Measurements from ENCODE around the gene FPGS.
"Not testable (repeated sequence)": the region's sequence is repeated elsewhere in the genome, so short reads cannot be mapped to it uniquely, and the experiment has no call there.

Gene FPGS

DNA sequence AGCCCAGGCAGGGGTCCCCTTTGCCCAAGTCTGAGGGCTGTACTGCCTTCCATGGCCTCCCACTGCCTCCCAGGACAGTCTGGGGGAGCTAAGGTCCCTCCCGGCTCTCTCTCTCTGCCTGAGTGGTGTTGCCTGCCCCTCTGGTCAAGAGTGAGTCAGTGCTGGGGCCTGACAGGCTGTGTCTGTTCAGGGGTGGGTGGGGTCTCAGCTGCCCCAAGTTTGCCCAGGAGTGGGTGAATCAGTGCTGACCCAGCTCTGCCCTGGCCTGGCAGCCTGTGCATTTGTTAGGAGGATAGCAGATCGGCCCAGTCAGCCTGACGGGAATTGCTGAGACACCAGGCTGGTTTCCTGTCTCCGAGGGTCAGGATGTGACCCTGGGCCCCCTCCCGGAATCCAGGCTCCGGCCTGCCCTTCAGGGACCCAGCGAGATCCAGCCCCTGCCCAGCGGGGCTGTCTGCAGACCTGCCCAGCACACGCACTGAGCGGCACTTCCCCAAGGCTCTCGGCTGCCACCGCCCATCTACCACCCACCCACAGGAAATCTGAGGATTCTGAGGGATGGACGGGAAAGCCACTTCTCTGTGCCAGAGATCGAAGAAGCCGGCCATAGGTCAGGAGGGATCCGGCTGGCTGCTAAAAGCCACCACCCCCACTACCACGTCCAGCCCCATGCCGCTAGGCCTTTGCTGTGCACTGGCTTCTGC, 35.8 kb downstream of the FPGS start:
- DNase-seq (ENCODE audit: low spot score) = no peak

DNA sequence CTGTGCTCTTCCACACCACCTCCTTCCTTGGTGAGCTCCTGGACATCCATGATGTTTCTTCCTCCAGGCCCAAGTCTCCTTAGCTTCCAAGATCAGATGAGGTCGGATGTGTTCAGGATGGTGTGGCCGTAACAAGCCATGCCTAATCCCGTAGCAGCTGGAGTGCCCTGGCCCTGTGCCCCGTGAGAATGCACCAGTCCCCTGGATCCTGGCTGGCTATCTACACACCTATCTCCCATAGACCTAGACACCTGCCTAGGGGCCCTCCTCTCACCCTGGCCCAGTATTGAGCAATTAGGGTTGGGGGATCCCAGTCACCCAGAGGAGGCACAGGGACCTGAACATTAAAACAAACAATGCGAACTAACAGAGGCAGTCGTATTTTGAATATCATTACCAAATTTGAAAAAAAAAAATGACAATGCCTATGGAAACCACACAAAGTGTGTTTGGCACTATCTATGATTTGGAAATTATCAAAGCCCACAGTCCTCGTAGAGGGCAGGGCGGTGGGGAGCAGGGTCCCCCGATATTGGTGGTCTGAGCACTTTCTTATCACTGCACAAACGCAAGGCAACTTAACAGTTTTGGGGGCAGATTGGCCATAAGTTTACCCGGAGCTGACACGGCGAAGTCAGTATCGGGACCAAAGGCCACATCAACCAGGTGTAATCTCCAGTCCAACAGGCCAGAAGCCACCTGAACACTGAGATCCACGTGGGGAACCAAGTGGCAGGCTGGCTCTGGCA, 38.6 kb downstream of the FPGS start:
- DNase-seq (ENCODE audit: low spot score) = no peak

DNA sequence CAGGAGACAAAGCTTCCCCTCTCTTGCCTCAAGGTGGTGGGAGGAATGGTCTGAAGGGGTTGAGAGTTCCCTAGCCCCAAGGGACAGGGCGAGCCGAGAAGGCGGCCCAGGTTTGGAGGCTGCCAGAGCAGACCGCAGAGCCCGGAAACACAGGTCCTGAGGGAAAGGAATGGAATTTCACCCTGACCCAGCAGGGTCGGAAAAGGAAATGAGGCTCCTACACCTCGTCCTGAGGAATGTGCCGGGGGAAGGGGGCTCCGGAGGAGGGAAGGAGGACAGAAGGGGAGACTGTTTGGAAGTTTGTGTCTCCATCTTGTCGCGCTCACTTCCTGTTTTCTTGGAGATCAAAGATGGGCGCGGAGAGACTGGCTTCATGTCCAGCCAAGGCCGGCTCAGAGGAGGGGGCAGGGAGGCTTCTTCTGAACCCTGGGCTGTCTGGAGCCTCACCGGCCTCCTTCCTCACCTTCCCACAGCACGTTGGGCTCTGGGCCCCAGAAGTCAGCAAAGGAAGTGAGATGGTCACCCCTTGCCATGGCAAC, 42.2 kb downstream of the FPGS start:
- DNase-seq (ENCODE audit: low spot score) = no peak

DNA sequence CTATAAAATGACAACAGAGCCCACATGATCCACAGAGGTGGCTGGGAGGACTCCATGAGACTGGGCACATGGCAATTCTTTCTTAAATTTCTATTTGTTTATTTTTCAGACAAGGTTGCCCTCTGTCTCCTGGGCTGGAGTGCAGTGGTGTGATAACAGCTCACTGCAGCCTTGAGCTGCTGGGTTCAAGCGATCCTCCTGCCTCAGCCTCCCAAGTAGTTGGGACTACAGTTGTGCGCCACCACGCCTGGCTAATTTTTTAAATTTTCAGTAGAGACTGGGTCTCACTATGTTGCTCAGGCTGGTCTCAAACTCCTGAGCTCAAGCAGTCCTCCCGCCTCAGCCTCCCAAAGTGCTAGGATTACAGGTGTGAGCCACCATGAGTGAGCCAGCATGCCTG, 42.9 kb downstream of the FPGS start:
- DNase-seq (ENCODE audit: low spot score) = not testable (repeated sequence)

DNA sequence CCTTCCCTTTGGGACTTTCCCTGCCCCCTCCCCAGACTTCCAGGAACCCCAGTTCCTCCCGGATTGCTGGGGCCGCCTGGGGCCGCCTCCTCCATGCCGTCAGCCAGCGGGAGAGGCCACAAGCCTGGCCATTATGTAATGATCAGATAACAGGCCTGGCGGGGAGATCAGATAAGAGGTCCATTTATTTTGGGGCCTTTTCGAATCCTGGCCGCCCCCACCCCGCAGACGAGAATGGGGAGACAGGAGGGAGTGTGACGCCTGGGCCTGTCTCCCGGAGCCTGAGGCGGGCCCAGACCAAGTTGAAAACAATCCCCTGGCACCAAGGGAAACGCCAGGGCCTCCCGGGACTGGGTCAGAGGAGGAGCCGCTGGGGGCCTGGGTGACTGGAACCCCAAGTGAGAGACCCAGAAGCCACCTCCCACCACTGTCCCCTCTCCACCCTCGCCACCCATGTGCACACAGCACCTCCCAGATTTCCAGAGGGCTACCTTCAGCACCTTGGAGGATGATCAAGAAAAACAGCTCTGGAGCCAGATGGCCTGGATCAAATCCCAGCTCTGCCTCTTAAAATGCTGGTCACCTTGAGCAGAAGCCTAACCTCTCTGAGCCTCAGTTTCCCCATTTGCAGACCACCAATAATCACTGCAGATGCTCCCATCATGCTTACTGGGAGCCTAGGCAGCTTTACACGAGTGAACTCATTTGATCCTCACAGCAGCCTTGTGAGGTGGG, 43.9 kb downstream of the FPGS start:
- peak; percentile 40 for DNase-seq (ENCODE audit: low spot score)

DNA sequence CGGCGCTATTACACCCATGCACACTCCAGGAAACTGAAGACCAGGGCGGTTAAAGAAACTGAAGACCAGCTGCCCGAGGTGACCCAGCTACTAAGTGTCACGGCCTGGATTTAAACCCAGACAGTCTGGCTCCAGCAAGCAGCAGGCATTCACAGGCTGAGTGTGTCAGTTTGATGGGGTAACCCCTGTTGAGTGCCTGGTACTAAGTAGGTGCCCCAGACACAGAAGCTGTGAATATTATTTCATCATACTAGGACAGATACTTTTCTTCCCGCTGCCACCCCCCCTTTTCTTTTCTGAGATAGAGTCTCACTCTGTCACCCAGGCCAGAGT, 44.5 kb downstream of the FPGS start:
- DNase-seq (ENCODE audit: low spot score) = peak; percentile 64

DNA sequence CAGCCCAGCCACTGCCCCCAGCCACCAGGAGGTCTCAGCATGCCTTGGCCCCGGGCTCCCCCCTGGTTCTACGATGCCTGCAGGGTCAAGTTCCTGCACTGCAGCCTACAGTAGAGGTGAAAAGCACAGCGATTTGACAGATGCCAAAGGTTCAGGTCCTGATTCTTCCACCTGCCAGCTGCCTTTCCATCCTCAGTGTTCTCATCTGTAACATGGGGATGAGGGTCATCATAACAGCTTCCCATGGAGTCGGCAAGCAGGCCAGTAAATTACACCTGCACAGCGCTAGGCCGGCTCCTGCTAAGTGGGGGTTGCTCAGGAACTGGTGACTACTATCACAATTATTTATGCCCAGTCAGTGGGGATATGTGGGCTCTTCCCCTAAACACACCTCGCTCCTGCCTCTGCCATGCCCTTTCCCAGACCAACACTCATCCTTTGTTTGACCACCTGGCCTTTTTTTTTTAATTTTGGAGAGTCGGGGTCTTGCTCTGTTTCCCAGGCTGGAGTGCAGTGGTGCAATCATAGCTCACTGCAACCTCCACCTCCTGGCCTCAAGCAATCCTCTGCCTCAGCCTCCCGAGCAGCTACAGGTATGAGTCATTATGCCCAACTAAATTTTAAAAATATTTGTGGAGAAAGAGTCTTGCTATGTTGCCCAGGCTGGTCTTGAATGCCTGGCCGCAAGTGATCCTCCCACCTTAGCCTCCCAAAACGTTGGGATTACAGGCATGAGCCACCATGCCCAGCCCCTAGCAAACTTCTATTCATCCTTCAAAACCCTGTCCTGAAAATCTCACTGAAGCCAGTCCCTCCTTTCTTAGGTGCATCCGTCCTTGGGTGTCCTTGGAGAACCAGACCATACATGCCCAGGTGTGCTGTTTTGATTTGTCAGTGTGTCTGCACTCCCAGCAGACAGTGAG, 45.4 kb downstream of the FPGS start:
- DNase-seq (ENCODE audit: low spot score) = no peak

DNA sequence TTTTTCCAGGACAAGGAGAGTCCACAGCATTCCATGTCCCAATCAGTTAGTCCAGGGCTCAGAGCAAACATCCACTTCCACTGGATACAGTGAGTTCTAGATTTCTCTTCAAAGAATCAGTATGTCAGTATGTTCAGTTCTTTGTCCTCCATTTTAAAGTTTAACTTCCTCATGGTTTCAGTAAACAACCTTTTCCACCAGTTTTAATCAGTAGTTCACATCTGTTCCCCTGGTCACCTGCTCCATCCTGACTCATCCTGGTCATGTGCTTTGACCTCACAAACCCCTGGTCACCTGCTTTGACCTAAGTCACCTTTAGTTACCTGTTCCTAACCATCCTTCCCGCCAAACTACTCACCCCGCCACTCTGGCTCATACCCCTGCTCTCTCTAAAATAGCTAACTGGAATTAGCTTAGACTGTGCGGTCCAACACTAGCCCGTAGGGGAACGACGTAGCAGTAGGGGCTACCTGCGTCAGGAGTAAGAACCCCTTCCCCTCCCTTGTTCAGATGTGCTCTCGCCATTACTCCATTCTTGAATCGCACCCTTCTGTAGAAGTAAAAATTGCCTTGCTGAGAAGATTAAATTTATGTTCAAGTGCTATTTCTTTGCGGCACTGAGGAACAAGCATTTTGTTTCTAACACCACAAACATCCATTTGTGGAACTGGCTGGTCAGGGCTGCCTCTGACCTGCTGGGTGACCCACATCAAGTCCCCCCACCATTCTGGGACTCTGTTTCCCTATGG, 46.2 kb downstream of the FPGS start:
- no peak for DNase-seq (ENCODE audit: low spot score)

DNA sequence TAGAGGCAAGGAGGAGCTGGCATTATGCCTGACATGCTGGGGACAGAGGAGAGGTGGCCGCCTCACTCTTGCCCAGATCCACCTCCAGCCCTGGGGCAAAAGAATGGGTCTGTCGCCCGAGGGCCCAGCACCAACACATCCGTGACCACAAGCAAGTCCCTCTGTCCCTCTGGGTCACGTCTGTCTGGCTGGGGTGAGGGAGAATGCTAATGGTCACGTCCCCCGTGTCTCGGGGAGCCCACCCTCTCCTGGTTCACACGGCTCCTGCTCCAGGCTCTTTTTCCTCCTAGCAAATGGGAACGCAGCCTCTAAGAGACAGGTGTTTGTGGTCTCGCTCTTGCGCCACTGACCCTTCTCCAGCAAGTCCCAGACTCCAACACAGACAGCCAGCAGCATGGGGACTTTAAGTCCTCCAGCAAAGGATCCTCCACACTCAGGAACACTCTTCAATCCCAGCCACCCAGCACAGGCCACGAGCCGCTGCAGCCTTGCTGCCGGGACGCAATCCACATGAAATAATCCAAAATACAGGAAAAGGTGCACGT, 47.7 kb downstream of the FPGS start:
- DNase-seq (ENCODE audit: low spot score) = no peak

DNA sequence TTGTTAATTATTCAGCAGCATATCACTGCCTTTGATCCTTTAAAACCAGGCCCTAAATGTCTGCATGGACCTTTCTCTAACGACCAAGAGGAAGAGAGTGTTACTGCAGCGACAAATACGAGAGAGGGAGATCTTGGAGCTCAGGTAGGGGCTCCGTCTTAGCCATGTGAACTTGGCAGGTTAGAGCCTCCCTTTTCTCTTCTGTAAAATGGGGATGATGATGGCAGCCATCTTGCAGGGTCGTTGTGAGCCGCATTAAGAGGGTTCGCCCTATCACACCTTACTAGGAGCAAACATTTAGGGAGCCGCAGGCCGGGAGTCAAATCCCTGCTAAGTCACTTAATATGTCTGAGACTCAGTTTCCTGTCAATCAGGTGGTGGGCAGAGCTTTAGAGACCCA, 50.1 kb downstream of the FPGS start:
- no peak for DNase-seq (ENCODE audit: low spot score)

DNA sequence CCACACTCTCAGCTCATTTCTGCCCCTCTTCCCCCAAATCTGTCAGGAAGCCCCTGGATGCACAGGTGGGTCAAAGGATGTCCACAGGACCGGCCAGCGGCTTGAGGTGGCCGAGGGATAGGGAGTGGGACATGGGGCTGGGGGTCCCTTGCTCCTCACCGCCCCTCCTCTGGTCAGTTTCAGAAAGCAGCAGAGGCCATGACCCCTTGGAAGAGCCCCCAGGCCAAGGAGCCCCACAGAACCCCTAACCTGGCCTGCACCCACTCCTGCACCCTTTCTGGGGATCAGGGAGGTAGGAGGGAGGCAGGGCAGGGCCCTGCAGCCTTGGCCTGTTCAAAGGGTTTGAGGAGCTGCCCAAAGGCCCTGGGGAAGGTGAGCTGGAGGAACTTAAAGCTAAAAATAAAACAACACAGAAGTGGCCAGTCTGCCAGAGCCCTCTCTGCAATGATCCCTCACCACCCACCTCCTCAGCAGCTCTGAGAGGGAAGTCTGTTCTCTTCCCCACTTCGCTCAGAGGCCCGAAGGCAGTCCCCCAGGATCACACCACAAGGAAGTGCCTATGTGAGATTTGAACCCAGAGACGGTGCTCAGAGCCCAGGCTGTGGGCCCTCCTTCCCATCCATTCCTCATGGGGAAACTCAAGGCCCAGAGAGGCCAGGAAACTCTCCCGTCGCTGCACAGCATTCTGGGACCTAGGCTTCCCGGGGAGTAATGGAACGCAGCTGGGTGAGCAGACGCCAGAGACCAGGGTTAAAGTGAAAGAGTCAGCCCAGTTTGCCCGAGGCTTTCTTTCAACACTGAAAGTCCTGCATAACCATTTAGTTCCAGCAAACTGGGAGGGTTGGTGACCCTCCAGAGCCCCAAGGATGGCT, 50.9 kb downstream of the FPGS start:
- no peak for DNase-seq (ENCODE audit: low spot score)

DNA sequence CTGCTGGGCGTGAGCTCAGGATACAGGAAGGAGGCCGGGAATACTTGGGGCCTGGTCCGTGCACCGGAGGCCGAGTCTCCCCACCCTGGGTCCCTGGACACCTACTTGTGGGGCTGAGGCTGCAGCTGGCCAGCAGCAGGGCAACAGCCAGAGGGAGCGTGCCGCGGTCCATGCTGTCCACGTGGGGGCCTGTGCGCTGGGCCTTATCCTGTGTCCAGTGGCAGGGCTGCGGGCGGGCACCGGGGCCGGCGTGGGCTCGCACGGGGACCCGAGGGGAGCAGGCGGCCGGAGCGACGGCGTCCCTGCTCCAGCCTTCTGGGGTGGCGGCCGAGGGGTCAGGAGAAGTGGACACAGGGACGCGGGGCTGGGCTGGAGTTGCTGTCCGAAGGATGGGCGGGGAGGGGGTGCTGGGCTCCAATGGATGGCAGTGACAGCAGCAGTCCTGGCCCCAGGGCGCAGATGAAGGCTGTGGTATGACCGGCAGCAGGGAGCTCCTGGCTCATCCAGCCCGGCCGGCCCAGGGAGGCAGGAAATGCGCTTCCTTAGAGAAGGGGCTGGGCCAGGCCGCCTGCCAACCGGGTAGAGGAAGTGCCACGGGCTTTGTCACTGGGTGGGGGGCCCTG, 51.6 kb downstream of the FPGS start, which contains the start of gene ENG:
ENG (minus strand) TSS at position 475 of the 623 bp plus-strand sequence; CDS start at position 172, 303 bp downstream.
- no peak for DNase-seq (ENCODE audit: low spot score)

DNA sequence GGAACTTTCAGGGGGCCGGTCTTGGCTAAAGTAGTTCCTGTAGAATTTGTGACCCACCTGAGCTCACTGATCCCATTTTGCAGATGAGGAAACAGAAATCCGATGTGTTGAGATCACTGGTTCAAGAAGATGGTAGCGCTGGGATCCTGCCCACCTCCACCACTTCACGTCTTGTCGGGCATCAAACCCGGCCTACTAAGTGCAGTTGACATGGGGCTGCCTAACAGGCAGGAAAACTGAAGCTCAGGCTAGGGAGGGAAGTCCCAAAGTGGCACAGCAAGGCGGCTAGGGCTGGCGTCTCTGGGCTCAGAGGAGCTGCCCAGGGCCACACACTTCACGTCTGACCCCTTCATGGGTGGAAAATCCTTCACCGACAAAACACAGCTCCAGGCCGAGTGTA, 52.3 kb downstream of the FPGS start:
- DNase-seq (ENCODE audit: low spot score) = no peak

DNA sequence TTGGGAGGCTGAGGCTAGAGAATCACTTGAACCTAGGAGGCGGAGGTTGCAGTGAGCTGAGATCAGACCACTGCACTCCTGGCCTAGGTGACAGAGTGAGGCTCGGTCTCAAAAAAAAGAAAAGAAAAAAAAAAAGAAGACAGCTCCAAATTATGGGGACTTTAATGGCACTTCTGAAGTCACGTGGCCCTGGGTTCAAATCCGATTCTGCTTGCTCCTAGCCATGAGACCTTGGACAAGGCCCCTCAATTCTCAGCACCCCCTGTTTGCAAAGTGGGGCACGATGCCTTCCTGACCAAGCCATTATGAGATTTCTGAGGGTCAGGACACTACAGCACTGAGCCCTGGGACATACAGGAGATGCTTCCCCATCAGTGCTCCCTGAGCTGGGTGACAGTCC, 52.8 kb downstream of the FPGS start:
- DNase-seq (ENCODE audit: low spot score) = no peak

DNA sequence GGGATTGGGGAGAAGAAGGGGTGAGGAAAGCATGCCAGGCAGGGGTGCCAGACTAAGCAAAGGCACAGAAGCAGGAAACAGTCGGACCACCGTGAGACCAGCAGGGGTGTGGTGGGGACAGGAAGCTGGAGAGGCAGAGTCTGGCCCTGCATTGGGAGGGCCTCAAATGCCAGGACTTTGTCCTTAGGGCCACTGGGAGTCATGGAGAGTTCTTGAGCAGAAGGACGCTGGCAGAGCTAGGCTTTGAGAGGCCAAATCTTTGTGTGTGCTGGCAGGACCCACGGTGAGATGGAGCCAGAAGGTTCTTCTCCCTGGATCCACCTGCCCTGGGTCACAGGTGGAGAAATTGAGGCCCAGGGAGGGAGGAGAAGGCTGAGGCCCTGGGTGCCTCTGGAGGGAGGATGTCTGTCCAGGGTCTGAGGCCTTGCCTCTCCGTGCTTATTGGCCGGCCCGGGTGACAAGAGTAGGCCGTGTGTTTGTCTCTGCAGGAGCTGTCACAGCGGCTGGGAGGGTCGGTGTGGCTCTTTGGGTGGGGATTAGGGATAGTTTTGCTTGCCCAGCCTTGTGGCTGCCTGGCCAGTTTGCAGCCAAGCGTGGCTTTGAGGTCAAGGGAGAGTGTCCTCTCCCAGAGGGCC, 53.5 kb downstream of the FPGS start:
- no peak for DNase-seq (ENCODE audit: low spot score)

DNA sequence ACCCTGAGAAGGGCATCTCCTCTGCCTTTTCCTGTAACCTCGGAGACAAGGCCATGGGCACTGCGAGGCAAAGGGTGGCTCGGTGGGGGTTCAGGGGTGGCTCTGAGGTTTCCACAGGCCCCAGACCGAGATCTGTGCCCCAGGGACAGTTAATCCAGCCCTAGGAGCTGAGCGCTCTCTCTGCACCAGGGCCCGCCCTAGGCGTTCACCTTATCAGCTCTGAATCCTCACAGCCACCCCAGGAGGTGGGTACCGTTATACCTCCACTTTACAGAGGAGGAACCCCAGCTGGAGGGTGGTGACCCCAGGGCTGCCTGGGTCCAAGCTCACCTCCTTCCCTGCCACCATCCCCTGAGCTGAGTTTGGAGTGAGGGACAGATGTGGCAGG, 54.0 kb downstream of the FPGS start:
- no peak for DNase-seq (ENCODE audit: low spot score)

DNA sequence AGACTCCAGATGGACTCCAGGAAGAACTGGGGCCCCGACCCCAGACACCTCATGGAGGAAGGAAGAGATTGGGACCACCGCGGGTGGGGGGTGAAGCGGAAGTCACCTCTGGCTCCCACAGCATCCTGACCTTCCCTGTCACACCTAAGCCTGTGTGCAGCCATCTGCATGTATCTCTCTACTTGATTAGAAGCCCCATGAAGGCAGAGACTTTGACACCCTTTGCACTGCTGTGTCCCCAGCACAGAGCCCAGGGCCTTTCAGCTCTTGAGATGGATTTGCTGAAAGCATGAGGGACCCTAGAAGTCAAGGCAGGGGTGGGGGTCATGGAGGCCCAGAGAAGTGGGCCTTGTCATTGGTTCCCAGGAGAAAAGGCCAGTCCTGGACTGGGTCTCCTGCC, 54.6 kb downstream of the FPGS start:
- no peak for DNase-seq (ENCODE audit: low spot score)

DNA sequence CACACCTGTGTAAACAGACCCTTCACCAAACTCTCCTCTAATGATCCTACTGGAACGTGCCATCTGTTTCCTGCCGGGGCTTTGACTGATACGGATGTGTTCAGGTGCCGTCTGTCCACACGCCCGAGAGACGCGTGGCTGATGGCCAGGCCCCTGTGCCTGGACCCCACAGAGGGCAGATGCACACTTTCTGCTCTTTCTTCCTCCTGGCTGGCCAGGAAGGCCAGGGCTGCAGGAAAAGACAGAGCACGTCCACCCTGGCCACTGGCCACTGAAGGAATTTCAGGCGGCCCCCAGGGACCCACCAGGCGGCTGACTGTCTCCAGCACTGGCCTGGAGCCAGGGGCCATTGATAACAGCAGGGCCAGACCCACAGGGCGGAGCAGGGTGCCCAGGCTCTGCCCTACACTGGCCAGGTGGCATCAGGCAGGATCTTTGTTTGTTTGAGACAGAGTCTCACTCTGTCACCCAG, 55.4 kb downstream of the FPGS start:
- DNase-seq (ENCODE audit: low spot score) = no peak

DNA sequence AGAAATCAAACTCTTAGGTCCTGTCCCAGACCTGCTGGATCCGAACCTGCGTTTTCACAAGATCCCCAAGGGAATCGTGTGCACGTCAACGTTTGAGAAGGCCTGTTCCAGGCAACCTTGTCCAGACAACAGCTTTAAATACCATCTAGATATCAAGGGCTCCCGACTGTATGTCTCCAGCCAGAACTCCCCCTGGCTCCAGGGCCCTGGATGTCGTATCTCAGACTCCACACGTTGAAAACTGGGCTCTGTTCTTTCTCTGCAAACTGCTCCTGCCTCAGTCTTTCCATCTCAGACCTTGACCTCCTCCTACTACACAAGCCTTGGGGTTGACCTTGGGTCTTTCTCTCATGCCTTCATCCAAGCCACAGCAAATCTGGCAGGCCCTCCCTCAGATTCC, 57.6 kb downstream of the FPGS start:
- no peak for DNase-seq (ENCODE audit: low spot score)

All from cerebellar cortex (tissue), 1 donor.